A549 (cell line): Measurements from ENCODE around the gene TUBA8.

ENCODE experiments used
- CBX8 ChIP-seq: fragments of 200-600 bp; sonication (generic); IDR thresholded peaks from 2 replicates; pipeline ENCODE4 v1.6.1; 2016
- CEBPB ChIP-seq, 2 experiments: fragments of >200 bp in 1 of 2; sonication (Bioruptor Twin) in 1 of 2; formaldehyde crosslinking in 1 of 2; IDR thresholded peaks; 2 replicates each; pipeline ENCODE4 v1.6.1; 2012 to 2016
- CTCF ChIP-seq: fragments of >200 bp; sonication (Bioruptor Twin); formaldehyde crosslinking; IDR thresholded peaks from 3 replicates; pipeline ENCODE4 v1.5.1; 2016
- ESRRA ChIP-seq: fragments of 150-350 bp; IDR thresholded peaks from 2 replicates; pipeline ENCODE4 v1.6.1; 2014; ENCODE audit warnings: mild to moderate bottlenecking, low read length, borderline replicate concordance
- GATA3 ChIP-seq: IDR thresholded peaks from 2 replicates; pipeline ENCODE4 v1.6.1; 2012; ENCODE audit warnings: borderline replicate concordance
- KDM5A ChIP-seq: fragments of 200-600 bp; sonication (generic); IDR thresholded peaks from 2 replicates; pipeline ENCODE4 v1.6.1; 2016; ENCODE audit warnings: antibody characterized with exemption, mild to moderate bottlenecking
- MAZ ChIP-seq: fragments of 150-350 bp; IDR thresholded peaks from 2 replicates; pipeline ENCODE4 v1.6.1; 2014; ENCODE audit warnings: antibody characterized with exemption, low read depth, low read length, borderline replicate concordance
- PBX3 ChIP-seq: IDR thresholded peaks from 2 replicates; pipeline ENCODE4 v1.6.1; 2012
- POLR2A ChIP-seq: IDR thresholded peaks from 2 replicates; pipeline ENCODE4 v1.6.1; 2012; ENCODE audit warnings: mild to moderate bottlenecking, low read length
- POLR2AphosphoS2 ChIP-seq: conservative IDR thresholded peaks from 2 replicates; pipeline ENCODE4 v1.6.1; 2012; ENCODE audit warnings: low read length, improper control_type of control experiment, inconsistent platforms
- REST ChIP-seq: fragments of 200-600 bp; sonication (generic); IDR thresholded peaks from 2 replicates; pipeline ENCODE4 v1.6.1; 2016; ENCODE audit warnings: antibody characterized with exemption, mild to moderate bottlenecking, moderate library complexity
- RFX5 ChIP-seq: fragments of 450-650 bp; IDR thresholded peaks from 2 replicates; pipeline ENCODE4 v1.7.1; 2014; ENCODE audit warnings: antibody characterized with exemption, mild to moderate bottlenecking, moderate library complexity
- ZSCAN20 ChIP-seq: fragments of 250-450 bp; sonication (Bioruptor Pico); IDR thresholded peaks from 2 replicates; pipeline ENCODE4 v1.8.0; 2022; ENCODE audit warnings: mild to moderate bottlenecking, moderate library complexity
- TF ChIP-seq, protein P1 (sequence below): fragments of 450-650 bp; IDR thresholded peaks from 2 replicates; pipeline ENCODE4 v1.6.1; 2014; ENCODE audit warnings: antibody characterized with exemption

DNA sequence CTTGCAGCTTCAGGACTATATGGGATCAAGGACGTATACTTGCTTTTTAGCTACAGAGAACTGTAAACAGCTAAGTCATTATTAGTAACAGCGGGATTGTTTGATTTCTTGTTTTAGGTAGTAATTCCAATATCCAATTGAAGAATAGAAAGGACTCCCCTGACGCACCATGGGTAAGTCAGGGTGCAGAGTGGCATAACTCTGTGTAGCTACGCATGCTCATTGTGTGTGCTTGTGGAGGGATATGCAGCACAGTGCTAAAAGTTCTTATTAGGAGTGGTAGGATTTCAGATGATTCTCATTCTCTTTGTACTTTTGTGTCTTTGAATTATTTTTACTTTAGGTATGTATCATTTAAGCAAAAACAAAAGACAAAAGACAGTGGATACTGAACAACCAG lies 40.6 kb upstream of the TUBA8 start:
- TF ChIP-seq CBX8: no peak
- no peak for TF ChIP-seq PBX3
- no peak for TF ChIP-seq REST
- TF ChIP-seq POLR2AphosphoS2: no peak
- TF ChIP-seq CTCF: no peak
- no peak for TF ChIP-seq ZSCAN20 (CRISPR knock-in tag)
- no peak for TF ChIP-seq ESRRA
- TF ChIP-seq POLR2A: no peak
- no peak for TF ChIP-seq KDM5A
- TF ChIP-seq, protein P1, sequence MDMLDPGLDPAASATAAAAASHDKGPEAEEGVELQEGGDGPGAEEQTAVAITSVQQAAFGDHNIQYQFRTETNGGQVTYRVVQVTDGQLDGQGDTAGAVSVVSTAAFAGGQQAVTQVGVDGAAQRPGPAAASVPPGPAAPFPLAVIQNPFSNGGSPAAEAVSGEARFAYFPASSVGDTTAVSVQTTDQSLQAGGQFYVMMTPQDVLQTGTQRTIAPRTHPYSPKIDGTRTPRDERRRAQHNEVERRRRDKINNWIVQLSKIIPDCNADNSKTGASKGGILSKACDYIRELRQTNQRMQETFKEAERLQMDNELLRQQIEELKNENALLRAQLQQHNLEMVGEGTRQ: no peak
- no peak for TF ChIP-seq RFX5
- no peak for TF ChIP-seq CEBPB (IDR thresholded peaks at IDR 0.05)
- TF ChIP-seq MAZ: no peak
- no peak for TF ChIP-seq GATA3
